HG02610 (cell line): ENCODE data around the gene KIF26A.

ENCODE experiments used
- ATAC-seq: cut with Tn5 transposase; IDR thresholded peaks from one replicate; pipeline ENCODE4 v1.9.1; 2021; ENCODE audit warnings: mild to moderate bottlenecking, moderate library complexity; ENCODE audit not compliant: unreplicated experiment

KIF26A gene

DNA sequence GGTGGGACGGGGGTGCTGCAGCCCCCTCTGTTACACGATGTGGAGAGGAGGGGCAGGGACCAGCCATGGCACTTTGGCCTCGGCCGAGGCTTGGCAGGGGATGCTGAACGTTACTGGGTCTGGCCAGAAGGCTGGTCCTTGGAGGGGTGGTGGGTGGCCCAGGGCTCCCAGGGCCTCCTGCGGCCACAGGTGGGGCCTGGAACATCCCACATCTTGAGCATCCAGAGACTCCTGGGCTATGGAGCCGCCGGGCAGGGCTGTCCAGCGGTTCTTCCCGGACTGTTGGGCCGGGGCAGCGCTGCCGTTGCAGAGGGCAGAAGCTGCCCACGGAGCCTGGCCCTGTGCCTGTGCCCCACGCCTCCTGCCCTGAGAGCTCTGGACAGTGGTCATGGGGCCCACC lies 15.9 kb downstream of the KIF26A start:
- no peak for ATAC-seq

DNA sequence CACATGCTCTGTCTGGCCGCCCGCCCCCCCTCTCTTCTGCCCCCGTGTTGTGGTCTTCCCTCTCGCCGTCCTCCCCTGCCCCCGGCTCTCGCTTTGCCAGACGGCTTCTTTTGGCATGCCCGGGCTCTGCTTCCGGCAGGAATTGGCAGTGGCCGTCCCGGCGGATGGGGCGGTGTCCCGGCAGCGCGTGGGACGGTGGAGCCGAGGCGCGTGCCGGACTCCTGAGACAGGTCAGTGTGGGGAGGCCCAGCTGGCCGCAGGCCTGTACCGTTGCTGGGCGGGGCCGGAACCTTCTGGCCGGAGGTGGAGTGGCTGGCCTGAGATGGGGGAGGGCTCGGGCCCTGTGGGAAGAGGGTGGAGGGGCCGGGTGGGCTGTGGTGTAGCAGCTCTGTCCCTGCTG lies 17.1 kb downstream of the KIF26A start:
- no peak for ATAC-seq

DNA sequence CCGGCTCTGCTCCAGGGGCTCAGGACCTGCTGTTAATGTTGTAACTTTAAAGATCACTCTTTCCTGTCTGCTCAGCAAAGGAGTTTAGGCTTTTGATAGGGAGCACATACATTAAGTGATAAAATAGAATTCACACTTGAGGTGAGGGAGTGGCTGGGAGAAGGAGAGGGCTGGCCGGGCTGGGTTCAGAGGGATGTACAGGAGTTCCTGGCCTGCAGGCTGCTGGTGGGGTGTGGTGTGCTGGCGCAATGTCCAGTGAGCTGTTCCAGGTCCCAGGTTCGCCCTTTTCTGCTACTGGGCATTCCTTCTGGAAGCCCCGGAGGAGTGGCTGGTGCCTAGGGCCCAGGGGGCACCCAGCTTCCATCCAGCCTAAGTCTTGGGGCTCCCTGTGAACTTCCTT lies 17.8 kb downstream of the KIF26A start:
- ATAC-seq, result no peak

DNA sequence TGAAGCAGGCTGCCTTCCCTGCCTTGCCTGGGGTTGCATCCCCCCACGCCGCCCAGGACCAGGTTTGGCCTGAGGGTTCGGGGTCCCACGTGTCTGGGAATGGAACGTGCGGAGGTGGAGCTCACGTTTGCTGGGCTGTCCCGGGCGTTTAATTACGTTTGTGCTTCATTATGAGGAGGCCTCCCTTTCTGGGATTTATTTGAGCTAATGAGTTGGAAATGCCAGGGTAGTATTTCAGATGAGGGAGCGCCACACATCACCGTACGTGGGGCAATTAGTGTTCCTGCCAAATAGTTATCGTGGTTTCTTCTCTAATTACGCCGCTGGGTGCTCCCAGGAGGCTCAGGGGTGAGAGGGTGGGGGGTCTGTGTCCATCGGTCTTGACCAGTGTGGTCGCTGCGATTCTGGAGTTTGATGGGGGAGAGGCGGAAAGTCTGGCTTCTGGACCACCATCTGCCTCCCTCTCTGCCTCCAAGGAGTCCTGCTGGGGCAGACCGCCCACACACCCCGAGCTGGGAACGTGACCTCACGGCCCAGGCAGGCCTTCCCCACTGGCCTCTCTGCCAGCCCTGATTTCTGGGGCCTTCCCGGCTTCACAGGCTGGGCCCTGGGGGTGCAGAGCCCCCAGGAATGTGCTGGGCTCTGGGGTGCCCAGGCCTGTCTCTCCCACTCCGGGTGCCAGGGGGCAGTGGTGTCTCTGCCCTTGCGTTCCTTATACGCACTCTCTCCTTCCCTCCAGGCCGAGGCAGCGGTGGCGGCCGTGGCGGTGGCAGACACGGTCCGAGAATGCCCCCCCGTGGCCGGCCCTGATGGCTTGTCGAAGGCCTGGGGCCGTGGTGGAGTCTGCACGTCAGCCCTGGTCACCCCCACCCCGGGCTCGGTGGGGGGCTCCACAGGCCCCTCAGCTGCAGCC lies 18.9 kb downstream of the KIF26A start:
- no peak for ATAC-seq

DNA sequence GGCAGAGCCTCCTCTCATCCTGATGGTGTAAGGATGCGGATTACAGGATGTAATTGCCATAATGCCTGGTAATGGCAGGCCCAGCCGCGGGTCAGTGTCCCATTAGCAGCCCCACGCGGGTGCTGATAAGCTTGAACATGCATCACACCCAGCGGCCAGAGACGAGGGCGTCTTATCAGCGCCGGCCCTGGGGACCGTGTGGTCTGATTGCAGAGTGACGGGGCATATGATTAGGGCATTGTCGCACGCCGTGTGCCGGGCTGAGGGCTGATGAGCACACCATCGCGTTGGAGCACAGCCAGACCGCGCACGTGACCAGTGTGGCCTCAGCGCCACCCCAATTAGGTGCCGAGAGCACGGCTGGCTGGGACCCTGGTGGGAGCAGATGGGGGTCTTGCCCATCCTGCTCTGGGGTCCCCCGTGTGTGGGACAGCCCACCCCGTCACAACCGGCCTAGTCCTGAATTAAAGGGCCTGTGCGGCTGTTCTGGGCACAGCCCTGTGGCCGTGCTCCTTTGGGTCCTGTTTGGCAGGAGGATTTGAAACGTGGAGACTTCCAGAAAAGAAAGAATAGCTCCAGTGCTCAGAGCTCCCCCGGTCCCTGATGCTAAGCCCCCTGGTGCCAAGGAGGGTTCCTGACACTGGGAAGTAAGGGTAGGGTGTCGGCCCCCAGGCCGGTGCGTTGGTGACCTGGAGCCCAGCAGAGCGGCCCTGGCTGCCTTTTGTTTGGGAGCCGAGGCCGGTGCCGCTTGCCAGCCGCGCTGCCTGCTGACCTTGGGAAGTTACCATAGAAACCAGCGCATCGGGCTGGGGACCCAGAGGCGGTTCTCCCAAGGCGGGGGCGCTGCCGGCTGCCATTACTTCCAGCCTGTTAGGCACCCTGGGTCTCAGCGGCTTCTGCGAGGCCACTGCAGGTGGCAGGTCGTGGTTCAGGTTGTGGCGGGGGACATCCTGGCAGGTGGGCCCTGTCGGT lies 20.7 kb downstream of the KIF26A start:
- ATAC-seq, result no peak

DNA sequence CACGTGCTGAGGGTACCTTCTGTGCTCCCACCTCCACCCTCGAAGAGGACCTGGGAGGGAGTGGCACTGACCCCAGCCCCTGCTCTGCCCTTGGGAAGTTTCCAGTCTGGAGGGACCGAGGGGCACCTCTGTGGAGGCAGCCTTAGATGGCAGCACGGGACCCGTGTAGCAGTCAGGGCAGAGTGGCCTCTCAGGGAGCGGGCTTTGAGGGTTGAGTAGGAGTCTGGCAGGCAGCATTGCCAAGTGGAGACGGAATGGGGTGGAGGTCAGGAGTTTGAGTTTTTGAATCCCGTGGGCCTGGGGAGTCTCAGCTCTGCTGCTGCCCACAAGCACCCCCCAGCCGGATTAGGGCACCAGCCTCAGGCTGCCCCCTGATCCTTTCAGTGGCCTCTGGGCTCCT lies 21.6 kb downstream of the KIF26A start:
- no peak for ATAC-seq

DNA sequence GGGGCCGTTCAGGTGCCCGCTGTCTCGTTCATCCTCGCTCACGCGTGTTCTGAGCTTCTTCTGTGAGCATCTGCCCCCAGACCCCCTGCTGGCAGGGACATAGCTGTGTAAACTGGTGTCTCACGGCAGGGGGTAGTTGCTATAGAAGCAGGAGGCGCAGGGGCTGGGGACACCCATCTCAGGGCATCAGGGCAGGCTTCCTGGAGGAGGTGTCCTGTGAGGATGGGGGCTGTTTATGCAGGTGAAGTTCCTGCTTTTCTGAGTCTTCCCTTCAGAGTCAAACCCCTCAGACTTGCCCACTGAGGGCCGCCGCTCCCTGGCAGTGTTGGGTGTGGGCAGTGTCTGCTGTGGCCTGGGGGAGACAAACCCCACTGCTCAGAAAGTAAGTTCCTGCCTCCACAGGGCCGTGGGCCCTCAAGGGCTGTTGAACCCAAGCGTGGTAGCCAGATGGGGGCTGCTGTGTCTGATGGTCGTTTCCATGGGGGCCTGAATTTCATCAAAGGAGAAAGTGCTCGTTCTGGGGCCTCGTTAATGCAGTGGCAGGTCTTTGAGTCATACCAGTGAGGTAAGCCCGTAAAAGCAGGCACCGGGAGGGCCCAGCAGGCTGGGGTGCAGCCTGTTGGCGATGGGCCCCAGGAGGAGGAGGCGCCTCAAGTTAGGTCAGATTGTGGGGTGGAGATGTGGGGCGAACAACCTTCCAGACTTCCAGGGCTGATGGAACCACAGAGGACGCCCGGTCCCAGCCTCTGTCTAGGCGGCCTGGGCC lies 23.4 kb downstream of the KIF26A start:
- ATAC-seq, result no peak

DNA sequence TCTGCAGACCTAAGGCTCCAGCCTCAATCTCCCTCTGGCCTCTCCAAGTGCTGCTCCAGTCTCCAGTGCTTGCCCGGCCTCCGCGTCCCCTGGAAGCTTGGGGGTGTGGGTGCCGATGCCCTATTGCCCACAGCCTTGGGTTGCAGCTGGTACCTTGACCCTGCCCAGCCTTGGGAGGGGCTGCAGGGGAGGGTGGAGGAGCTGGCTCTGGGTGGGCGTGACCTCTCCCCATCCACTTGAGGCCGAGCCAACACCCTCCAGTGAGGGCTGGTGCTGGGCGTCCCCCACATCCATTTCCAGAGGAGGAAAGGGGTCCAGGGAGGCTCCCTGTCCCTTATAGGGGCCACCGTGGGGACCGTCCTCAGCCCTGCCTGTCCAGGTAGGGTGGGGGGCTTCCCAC lies 24.1 kb downstream of the KIF26A start:
- no peak for ATAC-seq

DNA sequence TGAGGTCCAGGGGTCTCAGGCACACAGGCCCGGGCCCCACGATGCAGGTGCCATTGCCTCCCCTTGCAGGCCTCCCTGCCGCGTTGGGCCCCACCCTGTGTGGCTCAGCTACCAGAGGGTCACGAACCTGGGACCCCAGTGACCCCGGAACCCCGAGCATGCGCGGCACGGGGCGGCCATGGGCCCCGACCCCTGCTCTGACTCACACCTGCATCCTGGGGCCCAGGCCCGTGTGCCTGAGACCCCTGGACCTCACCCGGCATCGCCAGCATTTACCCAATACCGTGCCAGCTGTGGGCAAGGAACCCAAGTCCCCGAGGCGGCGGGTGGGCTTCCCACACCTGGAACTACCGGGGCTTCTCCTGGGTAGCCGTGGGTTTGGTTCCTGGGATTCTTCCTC lies 25.2 kb downstream of the KIF26A start:
- ATAC-seq, result no peak

DNA sequence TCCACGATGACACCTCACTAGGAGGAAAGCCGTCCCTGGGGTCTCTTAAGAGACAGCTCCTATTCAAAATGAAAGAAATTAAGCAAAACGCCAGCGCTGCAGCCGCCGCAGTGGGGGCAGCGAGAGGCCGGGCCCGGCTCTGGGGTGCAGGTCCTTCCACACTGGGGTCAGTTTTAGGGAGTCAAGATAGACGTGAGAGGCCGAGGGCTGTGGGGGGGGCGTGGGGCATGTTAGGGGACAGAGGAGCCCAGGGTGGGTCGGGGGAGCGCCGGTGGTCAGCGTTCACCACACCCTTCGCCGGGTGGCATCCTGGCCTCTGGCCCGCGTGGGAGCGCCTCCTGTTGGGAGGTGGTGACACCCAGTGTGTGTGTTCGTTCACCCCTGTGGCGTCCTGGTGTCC lies 25.7 kb downstream of the KIF26A start:
- ATAC-seq, result no peak

DNA sequence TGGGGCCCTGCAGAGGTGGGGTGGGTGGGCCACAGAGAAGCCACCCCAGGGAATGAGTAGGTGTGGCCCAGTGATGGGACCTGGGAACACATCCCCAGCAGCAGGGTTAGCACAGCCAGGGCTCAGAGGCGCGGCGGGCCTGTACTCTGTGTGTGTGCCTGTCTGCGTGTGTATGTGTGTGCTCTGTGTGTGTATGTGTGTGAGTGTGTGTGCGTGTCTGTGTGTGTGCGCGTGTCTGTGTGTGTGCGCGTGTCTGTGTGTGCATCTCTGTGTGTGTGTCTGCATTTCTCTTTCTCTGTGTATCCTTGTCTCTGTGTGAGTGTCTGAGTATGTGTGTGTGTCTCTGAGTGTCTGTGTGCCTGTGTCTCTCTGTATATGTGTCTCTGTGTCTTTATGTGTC lies 26.1 kb downstream of the KIF26A start:
- ATAC-seq, result no peak

DNA sequence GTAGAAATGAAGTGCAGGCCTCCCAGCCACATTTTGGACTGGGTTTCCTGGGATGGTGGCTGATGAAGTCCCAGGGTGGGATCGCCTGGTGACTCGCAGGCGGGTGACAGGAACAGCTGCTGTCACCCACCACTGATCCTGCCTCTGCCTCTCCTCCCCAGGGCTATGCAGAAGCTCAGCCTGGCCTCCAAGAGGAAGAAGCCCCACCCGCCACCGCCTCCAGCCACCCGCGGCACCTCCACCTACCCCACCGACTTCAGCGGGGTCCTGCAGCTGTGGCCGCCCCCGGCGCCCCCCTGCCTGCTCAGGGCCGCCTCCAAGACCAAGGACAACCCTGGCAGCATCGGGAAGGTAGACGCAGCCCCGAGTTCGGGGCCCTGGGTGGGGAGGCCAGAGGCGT lies 28.3 kb downstream of the KIF26A start:
- no peak for ATAC-seq

DNA sequence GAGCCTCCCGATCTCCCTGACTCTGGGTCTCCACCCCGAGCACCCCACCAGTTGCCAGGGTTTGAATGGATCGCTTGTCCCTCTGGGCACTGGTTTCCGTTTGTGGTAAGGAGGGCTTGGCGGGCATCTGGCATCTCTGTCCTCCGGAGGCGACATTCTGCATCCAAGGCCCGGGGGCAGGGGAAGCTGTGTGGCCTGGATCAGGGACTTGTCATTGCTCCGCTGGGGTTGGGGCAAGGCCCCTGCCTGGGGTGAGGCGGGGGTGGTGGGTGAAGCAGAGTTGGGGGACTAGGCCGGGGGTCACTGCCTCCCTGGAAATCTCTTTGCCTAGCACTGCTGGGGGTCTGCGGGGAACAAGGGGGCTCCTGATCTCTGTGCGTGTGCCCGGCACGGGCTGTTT lies 30.2 kb downstream of the KIF26A start:
- ATAC-seq, result no peak

DNA sequence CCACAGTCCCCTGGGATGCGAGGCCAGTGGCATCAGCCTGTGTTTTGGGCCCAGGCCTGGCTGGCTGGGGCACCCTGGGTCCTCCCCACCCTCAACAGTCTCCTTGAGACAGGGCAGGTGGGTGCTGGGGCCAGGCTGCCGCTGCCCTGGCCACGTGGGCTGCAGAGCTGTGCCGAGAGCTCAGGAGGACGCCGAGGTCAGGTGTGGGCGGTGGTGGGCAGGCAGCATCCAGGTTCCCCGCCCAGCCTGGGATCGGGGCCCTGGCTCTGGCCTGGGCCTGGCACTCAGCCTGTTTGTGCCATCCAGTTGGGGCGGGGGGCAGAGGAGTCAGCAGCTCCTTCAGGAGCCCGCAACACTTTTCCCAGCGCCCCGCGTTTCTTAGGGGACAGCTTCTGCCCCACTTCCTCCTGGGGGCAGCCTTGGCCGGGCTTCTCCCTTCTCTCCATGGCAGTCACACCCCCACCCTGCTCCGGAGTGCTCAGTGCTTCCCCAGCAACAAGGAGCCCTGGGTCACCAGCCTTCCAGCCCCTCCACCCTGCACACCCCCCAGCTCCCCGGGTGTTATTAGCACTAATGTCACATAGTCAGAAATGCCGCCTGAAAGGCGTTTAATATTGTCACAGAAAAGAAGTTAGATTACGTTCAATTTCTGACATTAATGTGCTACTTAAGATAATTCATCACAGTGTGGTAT lies 30.8 kb downstream of the KIF26A start:
- no peak for ATAC-seq

DNA sequence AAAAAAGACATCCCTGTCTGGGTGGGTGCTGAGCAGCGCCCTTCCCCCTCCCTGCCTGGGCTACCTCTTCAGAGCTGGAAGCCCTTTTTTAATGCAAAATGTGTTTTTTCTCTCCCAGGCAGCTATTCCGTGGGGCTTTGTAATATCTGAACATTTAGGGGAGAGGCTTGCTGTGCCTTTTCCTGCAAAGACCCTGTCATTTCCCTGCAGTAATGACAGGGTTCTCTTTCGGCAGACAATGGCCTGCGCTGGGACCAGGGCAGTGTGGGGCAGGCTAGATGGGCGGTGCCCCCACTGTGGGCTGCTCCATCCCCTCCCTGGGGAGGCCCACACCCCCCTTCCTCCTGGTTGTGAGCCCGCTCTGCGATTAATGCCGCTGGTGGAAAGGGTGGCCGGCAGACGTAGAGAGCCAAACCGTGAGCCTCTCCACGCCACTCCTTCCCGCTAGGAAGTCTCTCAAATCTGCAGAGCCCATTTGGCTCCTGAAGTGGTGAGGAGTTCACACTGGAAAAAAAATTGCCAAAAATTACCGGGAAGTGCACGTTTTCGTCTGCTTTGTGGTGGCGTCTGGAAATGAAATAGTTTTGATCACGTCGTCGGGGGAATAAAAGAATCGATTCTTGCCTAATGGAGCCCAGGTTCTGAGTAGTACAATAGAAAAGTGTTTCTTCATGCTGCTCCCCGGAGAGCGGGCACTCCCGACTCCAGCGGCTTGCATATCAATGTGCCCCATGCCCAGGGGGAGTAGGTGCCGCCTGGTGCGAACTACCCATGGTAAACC lies 31.5 kb downstream of the KIF26A start:
- ATAC-seq, result no peak

DNA sequence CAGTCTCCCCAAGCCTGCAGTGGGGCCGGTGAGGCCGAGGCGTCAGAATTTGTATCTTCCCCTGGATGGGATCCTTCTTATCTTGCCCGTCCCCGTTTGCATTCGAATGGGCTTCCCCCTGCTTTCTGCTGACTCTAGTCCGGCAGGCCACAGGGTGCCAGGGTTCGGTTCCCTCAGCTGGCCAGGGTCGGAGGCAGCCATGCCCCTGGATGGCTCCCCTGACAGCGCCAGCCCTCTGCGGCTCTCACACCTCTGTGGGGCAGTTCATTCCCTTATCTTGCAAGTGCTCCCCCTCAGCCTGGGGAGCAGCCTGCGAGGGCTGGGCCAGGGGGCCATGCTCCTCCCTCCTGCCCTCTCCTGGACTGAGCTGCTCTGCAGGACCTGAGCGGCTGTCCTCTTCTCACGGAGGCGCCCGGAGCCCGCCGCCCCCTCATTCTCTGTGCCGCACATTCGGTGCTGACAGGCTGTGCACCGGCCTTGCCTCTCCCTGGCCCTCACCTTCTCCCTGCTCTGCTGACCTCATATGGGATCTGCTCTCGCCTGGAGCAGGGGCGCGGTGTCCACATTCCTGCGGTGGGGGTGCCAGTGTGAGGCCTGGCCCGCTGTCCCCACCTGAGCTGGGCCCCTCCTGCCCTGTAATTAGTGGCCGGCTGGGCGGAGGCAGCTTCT lies 32.8 kb downstream of the KIF26A start:
- ATAC-seq, result no peak

DNA sequence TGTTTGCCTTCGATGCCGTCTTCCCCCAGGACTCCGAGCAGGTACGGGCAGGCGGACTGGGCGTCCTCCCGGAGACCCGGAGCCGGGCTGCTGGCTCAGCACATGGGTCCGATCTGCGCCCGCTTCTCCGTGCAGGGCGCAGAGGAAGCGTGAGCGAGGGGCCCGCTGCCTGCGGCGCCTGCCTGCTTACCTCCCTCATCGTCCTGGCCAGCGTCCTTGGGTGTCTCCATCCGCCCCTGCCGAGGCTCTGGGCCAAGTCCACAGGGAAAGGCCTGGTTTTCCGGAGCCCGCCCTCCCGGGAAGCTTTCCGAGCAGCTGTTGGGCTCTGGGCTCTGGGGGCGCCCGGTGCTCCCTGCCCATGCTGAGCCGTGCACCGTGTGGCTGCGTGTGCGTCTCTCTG lies 33.5 kb downstream of the KIF26A start:
- no peak for ATAC-seq

DNA sequence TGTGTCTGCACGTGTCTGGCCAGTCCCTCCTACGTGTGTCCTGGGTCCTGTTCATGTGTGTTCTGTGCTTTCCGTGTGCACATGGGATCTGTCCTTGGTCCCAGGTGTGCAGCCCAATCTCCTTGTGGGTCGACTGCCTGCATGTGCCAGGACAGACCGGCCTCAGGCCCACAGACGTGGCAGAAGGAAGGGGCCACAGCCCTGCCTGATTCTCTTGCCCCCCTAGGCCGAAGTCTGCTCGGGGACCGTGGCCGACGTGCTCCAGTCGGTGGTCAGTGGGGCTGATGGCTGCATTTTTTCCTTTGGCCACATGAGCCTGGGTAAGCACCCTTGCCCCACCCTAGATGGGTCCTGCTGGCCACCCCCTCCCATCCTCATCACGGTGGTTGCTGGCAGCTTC lies 34.0 kb downstream of the KIF26A start:
- ATAC-seq, result no peak

DNA sequence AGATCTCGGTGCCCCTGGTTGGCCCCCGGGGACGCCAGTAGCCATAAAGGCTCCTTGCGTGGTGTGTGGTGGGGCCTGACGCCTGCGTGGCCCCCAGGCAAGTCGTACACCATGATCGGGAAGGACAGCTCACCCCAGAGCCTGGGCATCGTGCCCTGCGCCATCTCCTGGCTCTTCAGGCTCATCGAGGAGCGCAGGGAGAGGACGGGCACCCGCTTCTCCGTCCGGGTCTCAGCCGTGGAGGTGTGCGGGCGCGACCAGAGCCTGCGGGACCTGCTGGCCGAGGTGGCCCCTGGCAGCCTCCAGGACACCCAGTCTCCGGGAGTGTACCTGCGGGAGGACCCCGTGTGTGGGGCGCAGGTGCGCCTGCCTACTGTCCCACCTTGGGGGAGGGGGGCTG lies 34.5 kb downstream of the KIF26A start:
- no peak for ATAC-seq
